Activated naive CD4-positive, alpha-beta T cell treated with anti-CD3 and anti-CD28 coated beads, Interleukin-2, amount 50 U/mL, for 24 hours (primary cell): Measurements from ENCODE around the gene PCBP2.
A peak's percentile ranks its signal among the peaks of the same experiment; 100 is the strongest.
"Not testable (repeated sequence)": the region's sequence is repeated elsewhere in the genome, so short reads cannot be mapped to it uniquely, and the experiment has no call there.

ENCODE experiments used
- H3K27ac Mint-ChIP-seq: one replicate; pipeline ENCODE4 v1.8.0; 2021; ENCODE audit warnings: mild to moderate bottlenecking, mixed read lengths
- H3K27me3 Mint-ChIP-seq: one replicate; pipeline ENCODE4 v1.8.0; 2021; ENCODE audit warnings: mixed read lengths
- H3K36me3 Mint-ChIP-seq: one replicate; pipeline ENCODE4 v1.8.0; 2021; ENCODE audit warnings: mixed read lengths
- H3K4me1 Mint-ChIP-seq: one replicate; pipeline ENCODE4 v1.8.0; 2021; ENCODE audit warnings: mixed read lengths
- H3K4me3 Mint-ChIP-seq: one replicate; pipeline ENCODE4 v1.8.0; 2021; ENCODE audit warnings: mild to moderate bottlenecking, mixed read lengths
- H3K9me3 Mint-ChIP-seq: one replicate; pipeline ENCODE4 v1.8.0; 2021; ENCODE audit warnings: mixed read lengths

PCBP2 gene

GRCh38 chr12:53427905-53428594, 23.9 kb upstream of the PCBP2 start:
- peaks cover 9% of the 10 kb centered on the region for H3K4me1 Mint-ChIP-seq
- peak overlapping the region; percentile 87 for H3K27ac Mint-ChIP-seq
- H3K9me3 Mint-ChIP-seq = no peaks in the 10 kb centered on the region
- no peaks in the 10 kb centered on the region for H3K36me3 Mint-ChIP-seq
- H3K27me3 Mint-ChIP-seq = no peaks in the 10 kb centered on the region
- no peak overlapping the region for H3K4me3 Mint-ChIP-seq

- Mint-ChIP-seq H3K36me3 (no peaks in the 10 kb centered on the region), H3K9me3 (no peaks in the 10 kb centered on the region), H3K27ac (no peak overlapping the region), H3K4me3 (no peak overlapping the region), H3K27me3 (no peaks in the 10 kb centered on the region), H3K4me1 (peaks cover 9% of the 10 kb centered on the region)
Measured at GRCh38 chr12:53428741-53429140, 23.2 kb upstream of the PCBP2 start.

- Mint-ChIP-seq H3K27ac (no peak overlapping the region), H3K36me3 (no peaks in the 10 kb centered on the region), H3K27me3 (no peaks in the 10 kb centered on the region), H3K9me3 (no peaks in the 10 kb centered on the region), H3K4me1 (peaks cover 9% of the 10 kb centered on the region), H3K4me3 (no peak overlapping the region)
Measured at GRCh38 chr12:53430116-53430515, 21.8 kb upstream of the PCBP2 start.

- Mint-ChIP-seq H3K27ac (no peak overlapping the region), H3K4me3 (no peak overlapping the region), H3K9me3 (no peaks in the 10 kb centered on the region), H3K4me1 (peaks cover 9% of the 10 kb centered on the region), H3K27me3 (no peaks in the 10 kb centered on the region), H3K36me3 (no peaks in the 10 kb centered on the region)
Measured at GRCh38 chr12:53431187-53431586, 20.7 kb upstream of the PCBP2 start.

- H3K36me3 Mint-ChIP-seq, H3K9me3 Mint-ChIP-seq, H3K27me3 Mint-ChIP-seq, H3K27ac Mint-ChIP-seq, H3K4me3 Mint-ChIP-seq, H3K4me1 Mint-ChIP-seq: not testable (repeated sequence)
Measured at GRCh38 chr12:53435326-53435725, 16.6 kb upstream of the PCBP2 start.

GRCh38 chr12:53439582-53439981, 12.3 kb upstream of the PCBP2 start:
- H3K27me3 Mint-ChIP-seq, H3K27ac Mint-ChIP-seq, H3K36me3 Mint-ChIP-seq, H3K9me3 Mint-ChIP-seq: not testable (repeated sequence)
- peak overlapping the region; percentile 23 for H3K4me3 Mint-ChIP-seq
- peaks cover 24% of the 10 kb centered on the region for H3K4me1 Mint-ChIP-seq

- Mint-ChIP-seq H3K36me3 (peaks cover 6% of the 10 kb centered on the region), H3K4me1 (peaks cover 38% of the 10 kb centered on the region), H3K27me3 (no peaks in the 10 kb centered on the region), H3K4me3 (peak within 1 kb of the TSS; percentile 94), H3K9me3 (no peaks in the 10 kb centered on the region), H3K27ac (peak within 1 kb of the TSS; percentile 93)
Measured at GRCh38 chr12:53441040-53441833, 10.7 kb upstream of the PCBP2 start, which contains the start of gene PRR13. PRR13 (plus strand) TSS chr12:53441734; CDS start chr12:53442715, 981 bp downstream.

GRCh38 chr12:53443955-53444354, 7.9 kb upstream of the PCBP2 start:
- Mint-ChIP-seq H3K27me3 (no peaks in the 10 kb centered on the region), H3K36me3 (peaks cover 11% of the 10 kb centered on the region), H3K27ac (peak overlapping the region; percentile 86), H3K9me3 (no peaks in the 10 kb centered on the region), H3K4me3 (peak overlapping the region; percentile 70), H3K4me1 (peaks cover 42% of the 10 kb centered on the region)

- Mint-ChIP-seq H3K4me1 (peaks cover 42% of the 10 kb centered on the region), H3K36me3 (peaks cover 11% of the 10 kb centered on the region), H3K4me3 (peak overlapping the region; percentile 26), H3K27ac (peak overlapping the region; percentile 12)
- not testable (repeated sequence) for H3K27me3 Mint-ChIP-seq, H3K9me3 Mint-ChIP-seq
Measured at GRCh38 chr12:53444593-53445325, 7.1 kb upstream of the PCBP2 start.

GRCh38 chr12:53450936-53451335, 966 bp upstream of the PCBP2 start:
- Mint-ChIP-seq H3K4me3 (no peak overlapping the region), H3K4me1 (peaks cover 43% of the 10 kb centered on the region), H3K36me3 (peaks cover 23% of the 10 kb centered on the region), H3K27me3 (no peaks in the 10 kb centered on the region), H3K9me3 (no peaks in the 10 kb centered on the region), H3K27ac (peak overlapping the region; percentile 55)

- Mint-ChIP-seq H3K4me1 (peaks cover 43% of the 10 kb centered on the region), H3K36me3 (peaks cover 26% of the 10 kb centered on the region), H3K9me3 (no peaks in the 10 kb centered on the region), H3K27me3 (no peaks in the 10 kb centered on the region), H3K27ac (peak overlapping the region; percentile 100), H3K4me3 (peak overlapping the region; percentile 97)
Measured at GRCh38 chr12:53452159-53453077, 516 bp downstream of the PCBP2 start.

GRCh38 chr12:53453953-53454640, 2.2 kb downstream of the PCBP2 start:
- peak overlapping the region; percentile 97 for H3K4me3 Mint-ChIP-seq
- H3K4me1 Mint-ChIP-seq = peaks cover 45% of the 10 kb centered on the region
- peaks cover 27% of the 10 kb centered on the region for H3K36me3 Mint-ChIP-seq
- peak overlapping the region; percentile 65 for H3K27ac Mint-ChIP-seq
- no peaks in the 10 kb centered on the region for H3K9me3 Mint-ChIP-seq
- H3K27me3 Mint-ChIP-seq = no peaks in the 10 kb centered on the region

GRCh38 chr12:53454707-53455106, 2.8 kb downstream of the PCBP2 start:
- Mint-ChIP-seq H3K27ac (peak overlapping the region; percentile 65), H3K4me3 (peak overlapping the region; percentile 97), H3K9me3 (no peaks in the 10 kb centered on the region), H3K36me3 (peaks cover 28% of the 10 kb centered on the region), H3K4me1 (peaks cover 47% of the 10 kb centered on the region), H3K27me3 (no peaks in the 10 kb centered on the region)

- Mint-ChIP-seq H3K9me3 (no peaks in the 10 kb centered on the region), H3K4me1 (peaks cover 58% of the 10 kb centered on the region), H3K27ac (no peak overlapping the region), H3K36me3 (peaks cover 43% of the 10 kb centered on the region), H3K4me3 (no peak overlapping the region), H3K27me3 (no peaks in the 10 kb centered on the region)
Measured at GRCh38 chr12:53456654-53457366, 4.9 kb downstream of the PCBP2 start.
